Dendritic cell treated with granulocyte-macrophage colony-stimulating factor and Interleukin-4, amounts not matched to agents 40 ng/mL and 50 ng/mL, for 4 days (primary cell): Measurements from ENCODE around the gene C2orf68.
"Not testable (repeated sequence)": the region's sequence is repeated elsewhere in the genome, so short reads cannot be mapped to it uniquely, and the experiment has no call there.

Source experiments
- H3K27ac Mint-ChIP-seq: one replicate; pipeline ENCODE4 v1.8.0; 2022; ENCODE audit warnings: mild to moderate bottlenecking, mixed read lengths
- H3K27me3 Mint-ChIP-seq: one replicate; pipeline ENCODE4 v1.8.0; 2022; ENCODE audit warnings: mild to moderate bottlenecking, mixed read lengths
- H3K36me3 Mint-ChIP-seq: one replicate; pipeline ENCODE4 v1.8.0; 2022; ENCODE audit warnings: low read depth, mixed read lengths
- H3K4me1 Mint-ChIP-seq: one replicate; pipeline ENCODE4 v1.8.0; 2022; ENCODE audit warnings: low read depth, mixed read lengths
- H3K4me3 Mint-ChIP-seq: one replicate; pipeline ENCODE4 v1.8.0; 2022; ENCODE audit warnings: mild to moderate bottlenecking, moderate library complexity, mixed read lengths
- H3K9me3 Mint-ChIP-seq: one replicate; pipeline ENCODE4 v1.8.0; 2022; ENCODE audit warnings: mixed read lengths
- intact Hi-C: fragments of 100-400 bp; cut with micrococcal nuclease; formaldehyde crosslinking; loops from one replicate; pipeline ENCODE4 v1.15.0; 2022

The C2orf68 gene

GRCh38 chr2:85611705-85612587 is at the start of gene C2orf68:
TSS of gene C2orf68 (minus strand) at chr2:85612066. CDS start at chr2:85611984, 82 bp downstream.
- H3K27ac Mint-ChIP-seq = peak within 1 kb of the TSS; percentile 87
- peaks cover 54% of the 10 kb centered on the region for H3K36me3 Mint-ChIP-seq
- H3K27me3 Mint-ChIP-seq = no peaks in the 10 kb centered on the region
- intact Hi-C loops = loop anchor here (10.0 kb wide), 1 partner anchor 493 kb away; the partner anchor contains the start of genes POLR1A and PTCD3
- H3K9me3 Mint-ChIP-seq = no peaks in the 10 kb centered on the region
- H3K4me3 Mint-ChIP-seq = peak within 1 kb of the TSS; percentile 96
- peaks cover 37% of the 10 kb centered on the region for H3K4me1 Mint-ChIP-seq

GRCh38 chr2:85661139-85661858 is 49.4 kb upstream of the C2orf68 start:
- Mint-ChIP-seq H3K4me3 (no peak overlapping the region), H3K36me3 (peaks cover 33% of the 10 kb centered on the region), H3K9me3 (no peaks in the 10 kb centered on the region), H3K4me1 (peaks cover 8% of the 10 kb centered on the region), H3K27ac (no peak overlapping the region), H3K27me3 (no peaks in the 10 kb centered on the region)
- intact Hi-C loops = no loop called here

- Mint-ChIP-seq H3K36me3 (peaks cover 39% of the 10 kb centered on the region), H3K4me3 (no peak overlapping the region), H3K9me3 (no peaks in the 10 kb centered on the region), H3K27ac (no peak overlapping the region), H3K27me3 (no peaks in the 10 kb centered on the region), H3K4me1 (peaks cover 2% of the 10 kb centered on the region)
- intact Hi-C loops = no loop called here
Measured at GRCh38 chr2:85660725-85661124, 48.9 kb upstream of the C2orf68 start.

GRCh38 chr2:85660301-85660700 is 48.4 kb upstream of the C2orf68 start:
- H3K27me3 Mint-ChIP-seq, intact Hi-C loops, H3K27ac Mint-ChIP-seq, H3K9me3 Mint-ChIP-seq, H3K4me3 Mint-ChIP-seq, H3K4me1 Mint-ChIP-seq: not testable (repeated sequence)
- peaks cover 40% of the 10 kb centered on the region for H3K36me3 Mint-ChIP-seq

GRCh38 chr2:85659324-85659981 is 47.6 kb upstream of the C2orf68 start:
- no peaks in the 10 kb centered on the region for H3K27me3 Mint-ChIP-seq
- peaks cover 45% of the 10 kb centered on the region for H3K36me3 Mint-ChIP-seq
- H3K9me3 Mint-ChIP-seq = no peaks in the 10 kb centered on the region
- no peak overlapping the region for H3K4me3 Mint-ChIP-seq
- no peaks in the 10 kb centered on the region for H3K4me1 Mint-ChIP-seq
- H3K27ac Mint-ChIP-seq = no peak overlapping the region
- intact Hi-C loops = no loop called here

- intact Hi-C loops, H3K9me3 Mint-ChIP-seq, H3K4me3 Mint-ChIP-seq, H3K4me1 Mint-ChIP-seq, H3K27ac Mint-ChIP-seq, H3K27me3 Mint-ChIP-seq: not testable (repeated sequence)
- peaks cover 65% of the 10 kb centered on the region for H3K36me3 Mint-ChIP-seq
Measured at GRCh38 chr2:85657399-85657798, 45.5 kb upstream of the C2orf68 start.

GRCh38 chr2:85656468-85656867 is 44.6 kb upstream of the C2orf68 start:
- Mint-ChIP-seq H3K4me1 (peaks cover 6% of the 10 kb centered on the region), H3K9me3 (no peaks in the 10 kb centered on the region), H3K27me3 (no peaks in the 10 kb centered on the region), H3K36me3 (peaks cover 74% of the 10 kb centered on the region), H3K4me3 (no peak overlapping the region), H3K27ac (no peak overlapping the region)
- intact Hi-C loops = no loop called here

- no peak overlapping the region for H3K27ac Mint-ChIP-seq
- no peaks in the 10 kb centered on the region for H3K27me3 Mint-ChIP-seq
- no peak overlapping the region for H3K4me3 Mint-ChIP-seq
- H3K36me3 Mint-ChIP-seq = peaks cover 79% of the 10 kb centered on the region
- intact Hi-C loops = no loop called here
- no peaks in the 10 kb centered on the region for H3K9me3 Mint-ChIP-seq
- peaks cover 6% of the 10 kb centered on the region for H3K4me1 Mint-ChIP-seq
Measured at GRCh38 chr2:85655961-85656417, 44.1 kb upstream of the C2orf68 start.

- intact Hi-C loops = no loop called here
- peaks cover 6% of the 10 kb centered on the region for H3K4me1 Mint-ChIP-seq
- no peak overlapping the region for H3K27ac Mint-ChIP-seq
Measured at GRCh38 chr2:85653996-85654395, 42.1 kb upstream of the C2orf68 start.

GRCh38 chr2:85652056-85652455 is 40.2 kb upstream of the C2orf68 start:
- H3K27me3 Mint-ChIP-seq = no peaks in the 10 kb centered on the region

More at GRCh38 chr2:85653996-85654395, 42.1 kb upstream of the C2orf68 start:
- Mint-ChIP-seq H3K4me3 (no peak overlapping the region), H3K9me3 (no peaks in the 10 kb centered on the region), H3K36me3 (peaks cover 92% of the 10 kb centered on the region), H3K27me3 (no peaks in the 10 kb centered on the region)

GRCh38 chr2:85651097-85651496 is 39.2 kb upstream of the C2orf68 start:
- Mint-ChIP-seq H3K36me3 (peaks cover 93% of the 10 kb centered on the region), H3K4me1 (peaks cover 18% of the 10 kb centered on the region), H3K27ac (no peak overlapping the region), H3K4me3 (no peak overlapping the region), H3K27me3 (no peaks in the 10 kb centered on the region), H3K9me3 (no peaks in the 10 kb centered on the region)
- intact Hi-C loops = no loop called here

More at GRCh38 chr2:85652056-85652455, 40.2 kb upstream of the C2orf68 start:
- Mint-ChIP-seq H3K4me3 (no peak overlapping the region), H3K36me3 (peaks cover 92% of the 10 kb centered on the region), H3K27ac (no peak overlapping the region), H3K9me3 (no peaks in the 10 kb centered on the region), H3K4me1 (peaks cover 18% of the 10 kb centered on the region)
- intact Hi-C loops = no loop called here

GRCh38 chr2:85650456-85650855 is 38.6 kb upstream of the C2orf68 start:
- intact Hi-C loops = no loop called here

GRCh38 chr2:85649201-85650190 is 37.6 kb upstream of the C2orf68 start:
- peaks cover 18% of the 10 kb centered on the region for H3K4me1 Mint-ChIP-seq
- no peaks in the 10 kb centered on the region for H3K27me3 Mint-ChIP-seq

More at GRCh38 chr2:85650456-85650855, 38.6 kb upstream of the C2orf68 start:
- H3K27me3 Mint-ChIP-seq = no peaks in the 10 kb centered on the region
- peaks cover 18% of the 10 kb centered on the region for H3K4me1 Mint-ChIP-seq
- H3K27ac Mint-ChIP-seq = no peak overlapping the region
- no peak overlapping the region for H3K4me3 Mint-ChIP-seq
- H3K9me3 Mint-ChIP-seq = no peaks in the 10 kb centered on the region
- peaks cover 95% of the 10 kb centered on the region for H3K36me3 Mint-ChIP-seq

More at GRCh38 chr2:85649201-85650190, 37.6 kb upstream of the C2orf68 start:
- Mint-ChIP-seq H3K4me3 (no peak overlapping the region), H3K9me3 (no peaks in the 10 kb centered on the region), H3K27ac (no peak overlapping the region), H3K36me3 (peaks cover 99% of the 10 kb centered on the region)
- intact Hi-C loops = loop anchor here (10.0 kb wide), 1 partner anchor 445 kb away; no protein-coding TSS in a partner anchor
